Epithelial cell of proximal tubule (primary cell): ENCODE results near the gene ROPN1L. TPM values are rescaled to one million over a fixed set of nuclear protein-coding genes. Genes with fewer than 3 reads are reported as not detected.

Source experiments
- DNase-seq: peaks from one replicate; pipeline ENCODE4 v3.0.0-alpha.2; 2011; ENCODE audit warnings: low read depth
- H3K4me3 ChIP-seq: 2 replicates; pipeline ENCODE4 v1.5.1; 2011; ENCODE audit warnings: low read depth, mild to moderate bottlenecking, low read length
- total RNA-seq: library from RNA; depleted of rRNA; stranded (reverse); fragments of >200 nt; gene quantifications from 2 replicates; pipeline ENCODE4 v1.2.3, GENCODE V29; 2015
- TF ChIP-seq, protein P1 (sequence below): conservative IDR thresholded peaks from 2 replicates; pipeline ENCODE4 v1.5.1; 2012; ENCODE audit warnings: low read depth, mild to moderate bottlenecking, low read length

The ROPN1L gene
- total RNA-seq, 1 donor from 2014 or later, result not detected

DNA sequence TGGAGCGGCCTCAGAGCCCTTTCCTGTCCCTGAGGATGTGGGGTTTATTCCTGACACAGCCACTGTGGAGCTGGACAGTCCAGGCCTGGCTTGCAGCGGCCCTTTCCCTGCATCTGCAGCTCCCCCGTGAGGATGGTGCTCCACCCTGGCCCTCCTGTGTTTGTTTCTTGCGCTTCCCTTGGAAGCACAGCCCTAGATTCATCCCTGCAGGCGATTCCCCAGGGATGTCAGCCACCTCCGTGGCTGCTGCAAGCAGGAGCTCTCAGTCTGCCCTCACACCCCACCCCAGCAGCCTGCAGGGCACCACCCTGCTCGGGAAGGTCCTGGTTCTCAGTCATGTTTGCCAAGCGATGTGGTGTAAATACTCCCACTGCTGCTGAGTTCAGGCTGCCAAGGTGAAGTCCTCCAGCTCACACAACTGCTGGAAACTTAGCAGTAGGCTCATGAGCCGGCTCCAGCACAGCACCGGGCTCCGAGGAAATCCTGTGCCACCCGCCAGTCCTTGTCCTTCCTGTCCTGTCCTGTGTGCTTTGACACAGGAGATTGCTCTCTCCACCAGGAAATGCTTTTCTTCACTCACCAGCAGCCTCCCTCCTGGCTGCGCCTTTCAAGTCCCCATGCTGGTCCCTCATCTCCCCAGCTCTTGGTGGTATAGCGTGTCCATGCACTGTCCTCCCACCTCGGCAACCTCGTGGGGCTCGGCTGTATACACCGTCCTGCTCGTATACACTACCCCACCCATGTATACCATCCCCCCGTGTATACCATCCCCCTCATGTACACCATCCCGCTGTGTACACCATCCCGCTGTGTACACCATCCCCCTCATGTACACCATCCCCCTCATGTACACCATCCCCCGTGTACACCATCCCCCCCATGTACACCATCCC is 16.2 kb downstream of the ROPN1L start:
- H3K4me3 ChIP-seq, result no peak overlapping the region
- no peak for DNase-seq
- TF ChIP-seq, protein P1, sequence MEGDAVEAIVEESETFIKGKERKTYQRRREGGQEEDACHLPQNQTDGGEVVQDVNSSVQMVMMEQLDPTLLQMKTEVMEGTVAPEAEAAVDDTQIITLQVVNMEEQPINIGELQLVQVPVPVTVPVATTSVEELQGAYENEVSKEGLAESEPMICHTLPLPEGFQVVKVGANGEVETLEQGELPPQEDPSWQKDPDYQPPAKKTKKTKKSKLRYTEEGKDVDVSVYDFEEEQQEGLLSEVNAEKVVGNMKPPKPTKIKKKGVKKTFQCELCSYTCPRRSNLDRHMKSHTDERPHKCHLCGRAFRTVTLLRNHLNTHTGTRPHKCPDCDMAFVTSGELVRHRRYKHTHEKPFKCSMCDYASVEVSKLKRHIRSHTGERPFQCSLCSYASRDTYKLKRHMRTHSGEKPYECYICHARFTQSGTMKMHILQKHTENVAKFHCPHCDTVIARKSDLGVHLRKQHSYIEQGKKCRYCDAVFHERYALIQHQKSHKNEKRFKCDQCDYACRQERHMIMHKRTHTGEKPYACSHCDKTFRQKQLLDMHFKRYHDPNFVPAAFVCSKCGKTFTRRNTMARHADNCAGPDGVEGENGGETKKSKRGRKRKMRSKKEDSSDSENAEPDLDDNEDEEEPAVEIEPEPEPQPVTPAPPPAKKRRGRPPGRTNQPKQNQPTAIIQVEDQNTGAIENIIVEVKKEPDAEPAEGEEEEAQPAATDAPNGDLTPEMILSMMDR, result no peak

DNA sequence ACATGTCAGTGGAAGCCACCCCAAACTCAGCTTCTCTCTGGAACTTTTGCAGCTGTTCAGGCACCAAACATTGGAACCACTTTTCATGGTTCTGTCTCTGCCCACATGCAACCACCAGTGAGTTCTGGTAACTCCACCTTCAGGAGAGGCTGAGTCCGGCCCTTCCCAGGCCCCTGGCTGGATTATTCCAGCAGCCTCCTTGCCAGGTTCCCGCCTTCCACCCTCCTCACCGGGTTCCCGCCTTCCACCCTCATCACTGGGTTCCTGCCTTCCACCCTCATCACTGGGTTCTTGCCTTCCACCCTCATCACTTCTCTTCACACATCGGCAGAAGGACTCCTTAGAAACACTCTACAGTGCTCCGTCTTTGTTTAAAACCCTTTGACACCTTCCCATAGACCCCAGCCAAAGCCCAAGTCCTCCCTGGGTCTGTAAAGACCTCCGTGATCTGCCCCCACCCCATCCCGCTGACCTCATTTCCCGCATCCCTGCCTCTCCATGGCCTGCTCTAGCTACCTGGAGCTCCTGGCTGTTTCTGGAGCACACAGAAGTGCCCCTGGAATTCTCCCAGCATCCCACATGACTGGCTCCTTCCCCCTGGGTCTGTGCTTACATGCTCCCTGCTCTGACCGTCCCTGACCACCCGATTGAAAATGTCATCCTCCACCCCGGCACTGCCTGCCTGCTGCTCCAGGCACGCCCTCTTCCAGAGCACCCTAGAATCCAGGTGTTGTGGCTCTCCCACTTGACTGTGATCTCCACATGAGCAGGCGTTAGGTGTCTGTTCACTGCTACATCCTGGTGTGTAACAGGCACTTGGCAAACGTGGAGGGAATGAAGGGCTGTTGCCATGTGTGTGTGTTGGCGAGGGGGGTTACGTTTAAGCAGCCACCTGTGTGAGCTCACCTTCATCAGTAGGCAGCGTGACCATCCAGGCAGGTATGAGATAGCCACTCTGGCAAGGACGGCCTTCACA is 17.7 kb downstream of the ROPN1L start:
- no peak overlapping the region for H3K4me3 ChIP-seq
- TF ChIP-seq, protein P1, result no peak

DNA sequence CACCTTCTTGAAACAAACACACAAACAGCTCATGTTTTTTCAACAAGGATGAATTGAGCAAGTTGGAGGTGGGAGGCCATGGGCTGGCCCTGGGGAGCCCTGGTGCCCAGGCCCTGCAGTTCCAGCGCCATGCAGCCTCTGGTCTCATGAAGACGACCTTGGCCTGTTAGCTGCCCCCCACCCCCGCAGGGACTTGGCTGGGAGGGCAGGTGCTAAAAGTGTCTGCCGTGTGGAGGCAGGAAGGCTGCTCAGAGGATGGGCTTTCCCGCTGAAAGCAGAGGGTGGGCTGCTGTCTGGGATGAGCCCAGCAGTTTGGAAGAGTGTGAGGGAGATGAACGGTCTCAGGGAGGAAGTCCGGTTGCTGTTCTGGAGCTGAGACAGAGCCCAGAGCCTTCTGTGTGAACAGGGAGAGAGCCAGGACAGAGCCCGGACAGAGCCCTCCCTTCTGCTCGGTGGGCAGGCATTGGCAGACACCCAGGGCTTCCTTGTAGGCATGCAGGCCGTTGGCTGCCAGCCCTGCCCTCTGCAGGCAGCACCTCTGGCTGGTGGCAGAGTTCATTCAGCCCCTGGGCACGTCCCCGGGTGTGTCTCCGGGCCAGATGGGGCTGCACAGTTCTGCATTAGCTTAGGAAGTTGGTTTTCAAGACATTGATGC is 18.7 kb downstream of the ROPN1L start:
- no peak for DNase-seq
- H3K4me3 ChIP-seq, result no peak overlapping the region
- TF ChIP-seq, protein P1, result no peak

More for the DNA sequence above, 17.7 kb downstream of the ROPN1L start:
- DNase-seq, result no peak

DNA sequence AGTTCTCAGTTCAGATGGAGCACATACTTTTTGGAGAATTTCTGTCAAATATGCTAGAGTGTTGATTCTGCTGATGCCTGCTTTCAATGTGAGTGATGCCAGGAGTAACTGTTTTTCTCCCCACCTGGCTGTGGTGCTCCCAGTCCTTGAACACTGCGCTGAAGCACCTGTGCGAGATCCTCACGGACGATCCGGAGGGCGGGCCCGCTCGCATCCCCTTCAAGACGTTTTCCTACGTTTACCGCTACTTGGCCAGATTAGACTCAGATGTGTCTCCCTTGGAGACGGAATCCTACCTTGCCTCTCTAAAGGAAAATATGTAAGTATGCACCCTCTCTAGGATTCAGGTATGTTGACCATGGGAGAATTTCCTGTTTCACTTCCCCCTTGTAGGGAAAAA is 19.4 kb downstream of the ROPN1L start:
- TF ChIP-seq, protein P1, result no peak
- H3K4me3 ChIP-seq, result no peak overlapping the region
- DNase-seq, result no peak

DNA sequence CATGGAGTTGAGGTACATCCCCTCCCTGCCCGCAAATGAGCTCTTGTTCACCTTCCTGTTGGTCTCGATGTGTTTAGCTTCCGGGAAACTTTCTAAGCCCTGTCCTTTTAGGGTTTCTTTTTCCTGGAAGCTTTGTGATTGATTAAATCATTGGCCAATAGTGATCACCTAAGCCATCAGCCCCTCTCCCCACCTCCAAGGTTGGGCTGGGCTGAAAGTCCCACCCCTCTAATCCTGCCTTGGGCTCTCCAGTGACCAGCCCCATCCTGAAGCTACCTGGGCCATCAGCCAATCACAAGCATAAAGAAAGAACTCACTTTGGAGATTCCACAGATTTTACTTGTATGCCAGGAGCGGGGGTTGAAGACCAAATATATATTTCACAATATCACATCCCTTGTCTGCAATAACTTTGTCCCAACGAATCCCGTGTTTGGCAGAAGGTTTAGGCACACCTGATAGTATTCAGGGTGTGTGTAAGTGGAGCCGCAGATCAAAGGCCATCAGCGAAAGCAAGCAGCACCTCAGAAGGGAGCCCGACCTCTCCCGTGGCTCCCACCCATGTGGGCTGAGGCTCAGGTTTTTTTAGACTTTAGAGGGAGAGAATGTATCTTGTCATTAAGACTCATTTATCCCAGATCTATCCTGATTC is 20.4 kb downstream of the ROPN1L start:
- TF ChIP-seq, protein P1, result no peak
- no peak for DNase-seq
- no peak overlapping the region for H3K4me3 ChIP-seq

DNA sequence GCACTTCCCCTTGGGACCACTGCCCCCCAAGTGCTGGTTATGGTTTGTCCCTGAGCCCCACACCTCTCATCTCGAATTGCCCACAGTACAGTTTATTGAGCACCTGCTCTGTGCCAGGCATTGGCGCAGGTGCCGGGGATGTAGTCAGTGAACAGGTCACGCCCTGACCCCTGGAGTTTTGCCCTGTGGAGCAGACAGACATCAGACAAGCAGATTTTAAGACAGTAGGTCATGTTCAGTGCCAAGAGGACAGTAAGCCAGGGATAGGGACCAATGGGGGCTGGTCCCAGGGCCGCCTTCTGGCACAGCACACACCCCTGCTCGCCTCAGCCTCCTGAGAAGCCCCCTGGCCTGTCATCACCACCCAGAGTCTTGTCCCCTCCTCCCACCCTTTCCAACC is 21.9 kb downstream of the ROPN1L start:
- no peak overlapping the region for H3K4me3 ChIP-seq
- DNase-seq, result no peak
- TF ChIP-seq, protein P1, result no peak
